Glutamatergic neuron (in vitro differentiated cells): Measurements from ENCODE around the gene PKNOX1. TPM values are rescaled to one million over a fixed set of nuclear protein-coding genes. Genes with fewer than 3 reads are reported as not detected.
"Not testable (repeated sequence)": the region's sequence is repeated elsewhere in the genome, so short reads cannot be mapped to it uniquely, and the experiment has no call there.

Experiments used
- DNase-seq: peaks from one replicate; pipeline ENCODE4 v3.0.0; 2022
- H3K27ac Mint-ChIP-seq: one replicate; pipeline ENCODE4 v1.8.0; 2020; ENCODE audit warnings: mild to moderate bottlenecking, mixed read lengths, inconsistent platforms; ENCODE audit not compliant: unreplicated experiment
- H3K27me3 Mint-ChIP-seq: one replicate; pipeline ENCODE4 v1.8.0; 2020; ENCODE audit warnings: mild to moderate bottlenecking, moderate library complexity, mixed read lengths, inconsistent platforms; ENCODE audit not compliant: unreplicated experiment
- H3K36me3 Mint-ChIP-seq: one replicate; pipeline ENCODE4 v1.8.0; 2020; ENCODE audit warnings: mild to moderate bottlenecking, mixed read lengths, inconsistent platforms; ENCODE audit not compliant: unreplicated experiment
- H3K4me1 Mint-ChIP-seq: one replicate; pipeline ENCODE4 v1.8.0; 2020; ENCODE audit warnings: mild to moderate bottlenecking, low read depth, mixed read lengths, inconsistent platforms; ENCODE audit not compliant: unreplicated experiment
- H3K4me3 Mint-ChIP-seq: one replicate; pipeline ENCODE4 v1.8.0; 2020; ENCODE audit warnings: mild to moderate bottlenecking, mixed read lengths, inconsistent platforms; ENCODE audit not compliant: unreplicated experiment
- H3K9me3 Mint-ChIP-seq: one replicate; pipeline ENCODE4 v1.8.0; 2020; ENCODE audit warnings: mild to moderate bottlenecking, moderate library complexity, mixed read lengths, inconsistent platforms; ENCODE audit not compliant: unreplicated experiment
- CTCF ChIP-seq: fragments of 200-600 bp; sonication (generic); IDR thresholded peaks from one replicate; pipeline ENCODE4 v1.5.0; 2021; ENCODE audit not compliant: partially characterized antibody, unreplicated experiment
- total RNA-seq: library from RNA; stranded (reverse); fragmentation: NEBNext Ultra II Directional; extraction: Animal tissue kit (Norgen Biotek cat#: 25700); gene quantifications from one replicate; pipeline ENCODE4 v1.2.1, GENCODE V29; 2021; ENCODE audit not compliant: unreplicated experiment

Gene PKNOX1
- total RNA-seq, 1 donor from 2014 or later: 28.7 TPM

- Mint-ChIP-seq H3K27ac (no peak overlapping the region), H3K36me3 (no peaks in the 10 kb centered on the region), H3K4me1 (peaks cover 1% of the 10 kb centered on the region), H3K27me3 (peaks cover 2% of the 10 kb centered on the region), H3K4me3 (no peak overlapping the region), H3K9me3 (no peaks in the 10 kb centered on the region)
- no peak for TF ChIP-seq CTCF
- DNase-seq: no peak
Measured at GRCh38 chr21:43034826-43035225, 60.5 kb downstream of the PKNOX1 start.

- H3K9me3 Mint-ChIP-seq, H3K36me3 Mint-ChIP-seq, H3K27ac Mint-ChIP-seq, H3K27me3 Mint-ChIP-seq, H3K4me1 Mint-ChIP-seq, H3K4me3 Mint-ChIP-seq, DNase-seq: not testable (repeated sequence)
Measured at GRCh38 chr21:43036889-43037288, 62.5 kb downstream of the PKNOX1 start.

DNA sequence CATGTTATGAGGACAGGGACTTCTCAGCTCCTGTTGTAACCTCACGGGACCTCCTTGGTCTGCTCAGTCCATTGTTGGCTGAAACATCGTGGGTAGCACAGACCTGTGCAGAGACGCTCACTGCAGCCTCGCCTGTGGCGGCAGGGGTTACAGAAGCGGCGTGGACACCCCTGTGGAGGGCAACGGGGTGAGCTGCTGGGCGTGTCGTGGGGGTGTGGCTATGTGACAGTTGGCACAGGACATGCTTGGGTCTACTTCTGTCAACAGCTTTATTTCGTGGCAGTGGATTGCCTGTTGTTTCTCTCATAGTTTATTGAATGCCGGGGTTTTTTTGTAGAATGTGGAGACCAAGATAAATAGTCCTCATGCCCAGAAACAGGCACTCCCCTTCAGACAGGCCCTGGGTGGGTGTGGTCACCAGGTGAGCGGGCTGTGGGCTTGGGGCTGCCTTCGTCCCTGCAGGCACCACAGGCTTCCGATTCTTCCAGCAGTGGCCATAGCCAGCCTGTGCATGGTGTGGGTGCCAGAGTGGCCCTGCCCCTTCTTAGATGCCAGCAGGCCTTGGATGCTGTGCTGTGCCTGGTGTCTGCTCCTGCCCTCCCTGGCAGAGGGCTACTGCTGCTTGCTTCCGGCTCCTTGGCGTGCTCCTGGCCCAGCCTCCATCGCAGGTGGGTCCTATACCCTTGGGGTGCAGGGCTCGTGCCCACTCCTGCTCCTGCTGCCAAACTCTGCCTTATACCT lies 63.7 kb downstream of the PKNOX1 start:
- not testable (repeated sequence) for H3K36me3 Mint-ChIP-seq, DNase-seq, H3K4me3 Mint-ChIP-seq, H3K4me1 Mint-ChIP-seq, H3K27me3 Mint-ChIP-seq, H3K27ac Mint-ChIP-seq, H3K9me3 Mint-ChIP-seq

DNA sequence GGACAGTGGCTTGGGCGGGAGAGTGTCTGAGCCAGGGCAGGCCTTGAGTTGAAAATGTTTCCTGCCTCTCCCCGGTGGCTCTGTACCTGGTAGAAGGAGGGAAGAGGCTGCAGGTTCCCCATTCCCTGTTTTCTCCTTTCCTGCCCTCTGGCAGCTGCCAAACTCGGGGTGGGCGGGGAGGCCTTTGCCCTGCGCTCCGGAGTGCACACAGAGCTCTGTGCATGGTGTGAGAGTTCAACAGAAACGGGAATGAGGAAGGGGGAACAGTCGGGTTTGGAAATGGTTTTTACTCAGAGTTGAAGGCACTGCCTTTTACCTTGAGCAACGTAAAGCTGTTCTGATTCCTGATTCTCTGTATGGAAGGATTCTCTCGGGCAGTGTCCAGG lies 64.3 kb downstream of the PKNOX1 start:
- not testable (repeated sequence) for H3K4me1 Mint-ChIP-seq, H3K27ac Mint-ChIP-seq, DNase-seq, H3K36me3 Mint-ChIP-seq, H3K4me3 Mint-ChIP-seq, H3K9me3 Mint-ChIP-seq, H3K27me3 Mint-ChIP-seq

DNA sequence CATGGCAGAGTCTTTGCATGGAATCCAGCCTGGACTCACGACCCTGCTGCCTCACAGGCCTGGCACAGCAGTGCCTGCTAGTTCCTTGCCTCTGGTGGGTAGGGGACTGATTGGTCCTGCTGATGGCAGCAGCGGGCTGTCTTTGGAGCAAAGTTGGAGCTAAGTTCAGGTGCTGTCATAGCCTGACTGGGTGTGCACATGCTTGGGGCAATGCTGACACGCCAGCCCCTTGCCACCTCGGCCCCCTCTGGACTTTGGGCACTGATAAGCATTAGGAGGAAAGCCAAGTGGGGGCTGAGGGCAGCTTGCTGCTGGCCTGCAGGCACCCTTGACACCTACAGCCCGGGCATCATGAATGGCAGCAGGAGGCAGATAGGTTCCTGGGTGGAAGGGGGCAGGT lies 67.8 kb downstream of the PKNOX1 start:
- not testable (repeated sequence) for H3K9me3 Mint-ChIP-seq, H3K36me3 Mint-ChIP-seq, H3K4me3 Mint-ChIP-seq, H3K27me3 Mint-ChIP-seq, H3K27ac Mint-ChIP-seq, H3K4me1 Mint-ChIP-seq, DNase-seq

GRCh38 chr21:43043291-43043690 lies 68.9 kb downstream of the PKNOX1 start:
- not testable (repeated sequence) for H3K4me1 Mint-ChIP-seq, H3K27me3 Mint-ChIP-seq, H3K36me3 Mint-ChIP-seq, H3K9me3 Mint-ChIP-seq, DNase-seq
- Mint-ChIP-seq H3K27ac (peak overlapping the region; percentile 77), H3K4me3 (peak overlapping the region; percentile 25)

DNA sequence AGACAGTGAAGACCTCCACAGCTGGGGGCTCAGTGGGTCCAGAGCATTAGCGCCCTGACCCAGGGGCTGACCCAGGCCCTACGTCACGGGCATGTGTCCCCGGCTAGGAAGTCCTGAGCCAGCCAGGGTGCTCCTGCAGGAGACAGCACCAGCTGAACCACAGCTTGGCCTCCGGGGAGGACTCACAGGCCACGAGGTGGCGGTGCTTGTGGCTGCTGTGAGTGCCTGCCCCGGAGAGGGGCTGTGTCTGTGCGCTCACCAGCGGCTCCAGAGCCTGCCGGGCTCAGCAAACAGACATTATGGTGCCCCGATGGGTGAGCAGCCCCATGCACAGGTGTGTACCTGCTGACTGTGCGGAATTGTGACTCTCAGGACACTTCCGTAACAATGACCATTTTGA lies 70.2 kb downstream of the PKNOX1 start:
- not testable (repeated sequence) for H3K36me3 Mint-ChIP-seq, H3K4me3 Mint-ChIP-seq, H3K27me3 Mint-ChIP-seq

DNA sequence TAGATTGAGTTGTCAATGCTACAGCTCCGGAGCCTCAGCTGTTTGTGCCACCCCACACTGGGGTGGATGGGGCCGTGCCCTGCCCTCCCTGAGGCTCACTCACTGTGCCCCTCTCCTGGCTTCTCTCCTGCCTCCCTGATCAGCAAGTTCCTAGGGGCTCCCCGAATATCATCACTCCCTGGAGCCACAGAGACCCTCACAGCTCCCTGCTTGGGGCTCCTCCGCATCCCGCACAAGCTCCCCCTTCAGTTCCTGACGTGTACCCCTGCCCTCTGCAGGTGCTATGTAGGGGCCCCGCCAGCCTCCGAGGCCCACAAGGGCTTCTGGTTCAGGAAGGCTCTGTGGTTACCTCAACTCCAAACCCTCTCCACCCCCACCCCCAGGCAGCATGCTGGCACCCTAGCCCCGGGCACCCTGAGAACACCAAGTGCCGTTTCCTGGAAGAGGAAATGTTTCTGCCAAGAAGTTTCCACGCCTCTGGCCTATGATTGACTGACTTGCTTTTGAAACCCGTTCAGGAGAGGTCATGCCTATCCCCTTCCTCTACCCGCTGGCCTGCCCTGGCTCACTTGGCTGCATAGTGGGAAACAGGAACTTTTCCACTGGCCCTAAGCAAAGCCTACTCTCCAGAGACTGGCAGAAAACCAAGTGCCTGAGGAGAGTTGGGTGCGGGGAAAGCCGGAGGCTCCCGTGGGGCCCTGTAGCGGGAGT lies 71.0 kb downstream of the PKNOX1 start:
- not testable (repeated sequence) for H3K27ac Mint-ChIP-seq, H3K4me3 Mint-ChIP-seq, H3K4me1 Mint-ChIP-seq, H3K9me3 Mint-ChIP-seq, H3K36me3 Mint-ChIP-seq, H3K27me3 Mint-ChIP-seq, DNase-seq

More for the DNA sequence above, 70.2 kb downstream of the PKNOX1 start:
- H3K4me1 Mint-ChIP-seq, DNase-seq, H3K9me3 Mint-ChIP-seq, H3K27ac Mint-ChIP-seq: not testable (repeated sequence)

DNA sequence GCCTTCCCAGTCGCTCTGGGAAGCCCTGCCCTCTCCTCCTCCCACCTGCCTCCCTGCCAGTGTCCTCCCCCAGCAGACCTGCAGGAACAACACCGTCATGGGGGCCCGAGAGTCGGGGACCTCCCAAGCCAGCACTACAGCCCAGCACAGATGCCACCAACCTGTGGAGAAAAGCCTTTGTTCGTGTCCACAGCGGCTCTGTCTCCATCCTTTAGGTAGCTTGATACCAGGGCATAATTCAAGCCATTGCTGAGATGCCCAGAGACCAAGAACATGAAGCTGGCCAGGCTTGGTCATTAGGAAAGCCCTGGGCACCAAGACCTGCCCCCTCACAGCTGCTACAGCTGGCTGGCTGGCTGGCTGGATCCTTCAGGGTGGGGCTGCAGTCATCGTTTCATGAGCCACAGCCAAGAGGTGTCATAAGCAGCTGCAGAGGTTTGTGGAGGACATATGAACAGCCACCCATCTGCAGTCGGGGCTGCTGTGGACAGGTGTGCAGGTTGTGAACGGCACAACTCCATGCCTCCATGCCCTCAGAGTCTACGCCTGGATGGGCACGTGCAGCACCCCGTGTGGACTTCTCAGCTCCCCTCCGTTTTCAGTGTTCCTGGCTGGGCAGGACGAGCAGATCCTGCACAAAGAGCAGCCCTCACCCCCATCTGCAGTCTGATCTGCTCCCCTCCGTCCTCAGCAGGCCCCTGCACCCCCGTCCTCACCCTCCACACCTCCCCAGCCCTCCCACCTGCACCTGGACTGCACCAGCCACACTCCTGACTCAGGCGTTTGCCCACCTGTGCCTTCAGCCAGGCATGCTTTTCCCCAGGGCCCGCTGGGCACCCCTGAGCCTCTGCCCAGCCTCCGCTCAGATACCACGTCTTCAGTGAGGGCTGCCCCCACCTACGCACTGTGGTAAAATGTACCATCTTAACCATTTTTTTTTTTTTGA lies 71.8 kb downstream of the PKNOX1 start:
- H3K9me3 Mint-ChIP-seq, H3K27ac Mint-ChIP-seq, H3K4me1 Mint-ChIP-seq, H3K27me3 Mint-ChIP-seq, H3K36me3 Mint-ChIP-seq, DNase-seq, H3K4me3 Mint-ChIP-seq: not testable (repeated sequence)

- H3K9me3 Mint-ChIP-seq, H3K27ac Mint-ChIP-seq, H3K4me3 Mint-ChIP-seq, DNase-seq, H3K36me3 Mint-ChIP-seq, H3K27me3 Mint-ChIP-seq, H3K4me1 Mint-ChIP-seq: not testable (repeated sequence)
Measured at GRCh38 chr21:43053112-43053511, 78.8 kb downstream of the PKNOX1 start.
